Thoracic aorta (tissue), 2 donors: ENCODE data around the gene TOMM40. TPM values are rescaled to one million over a fixed set of nuclear protein-coding genes. Genes with fewer than 3 reads are reported as not detected.

Experiments
- ATAC-seq: fragments of 150-250 bp; one replicate; pipeline ENCODE4 v1.8.0; 2017; ENCODE audit warnings: low read depth; ENCODE audit not compliant: insufficient number of reproducible peaks, low FRiP score
- DNase-seq: peaks from one replicate; pipeline ENCODE4 v3.0.0-alpha.2; 2020; ENCODE audit warnings: low spot score
- H3K27ac ChIP-seq, 2 donors: fragments of 200-600 bp; sonication (generic); 1 replicate in 1 of 2; 2 replicates in 1 of 2; pipeline ENCODE4 v1.5.1; 2016; ENCODE audit warnings: mild to moderate bottlenecking in 2 of 2, moderate library complexity in 2 of 2
- H3K27me3 ChIP-seq: fragments of 200-600 bp; sonication (generic); replicated peaks from 2 replicates; pipeline ENCODE4 v1.6.0; 2016; ENCODE audit warnings: mild to moderate bottlenecking; ENCODE audit not compliant: insufficient read depth
- H3K36me3 ChIP-seq: fragments of 200-600 bp; sonication (generic); one replicate; pipeline ENCODE4 v1.5.1; 2016
- H3K4me1 ChIP-seq, 2 donors: fragments of 200-600 bp; sonication (generic); 1 replicate in 1 of 2; 2 replicates in 1 of 2; pipeline versions ENCODE4 v1.5.1 to v1.6.0; 2016; ENCODE audit warnings: low read depth in 2 of 2, mild to moderate bottlenecking in 1 of 2; ENCODE audit not compliant: control insufficient read depth in 1 of 2
- H3K4me3 ChIP-seq: fragments of 200-600 bp; sonication (generic); 2 replicates; pipeline ENCODE4 v1.5.1; 2016; ENCODE audit warnings: mild to moderate bottlenecking
- H3K9me3 ChIP-seq: fragments of 200-600 bp; sonication (generic); 2 replicates; pipeline ENCODE4 v1.5.1; 2016
- CTCF ChIP-seq: fragments of 200-600 bp; sonication (generic); IDR thresholded peaks from one replicate; pipeline ENCODE4 v1.5.1; 2019; ENCODE audit warnings: antibody characterized with exemption
- total RNA-seq, 2 donors: library from RNA; depleted of rRNA; stranded (reverse); fragments of >200 nt; gene quantifications; one replicate each; pipeline versions ENCODE4 v1.1.0 to v1.2.3, GENCODE V29; 2016

TOMM40 gene
- total RNA-seq, 2 donors from 2014 or later, result 24.9 to 48.5 TPM

- H3K4me3 ChIP-seq, result no peak overlapping the region
- no peaks in the 10 kb centered on the region for H3K27me3 ChIP-seq
- no peak for TF ChIP-seq CTCF
- H3K27ac ChIP-seq, result no peak overlapping the region
- no peak for ATAC-seq
- DNase-seq, result no peak
- no peaks in the 10 kb centered on the region for H3K36me3 ChIP-seq
- H3K9me3 ChIP-seq, result no peaks in the 10 kb centered on the region
- H3K4me1 ChIP-seq, result no peaks in the 10 kb centered on the region
Measured at GRCh38 chr19:44943801-44944249, 52.8 kb downstream of the TOMM40 start.

- no peak for TF ChIP-seq CTCF
- no peak for ATAC-seq
- Histone ChIP-seq H3K27ac (no peak overlapping the region), H3K4me1 (peaks cover 0 to 8% of the 10 kb centered on the region in 2 donors), H3K4me3 (no peak overlapping the region), H3K36me3 (peaks cover 3% of the 10 kb centered on the region), H3K27me3 (no peaks in the 10 kb centered on the region), H3K9me3 (no peaks in the 10 kb centered on the region)
- DNase-seq, result no peak
Measured at GRCh38 chr19:44947041-44947581, 56.1 kb downstream of the TOMM40 start.

GRCh38 chr19:44948237-44948636 lies 57.2 kb downstream of the TOMM40 start:
- ATAC-seq (no peak), DNase-seq (no peak)
- H3K27ac ChIP-seq, result no peak overlapping the region
- H3K4me3 ChIP-seq, result no peak overlapping the region
- peaks cover 0 to 9% of the 10 kb centered on the region in 2 donors for H3K4me1 ChIP-seq
- TF ChIP-seq CTCF, result no peak
- peaks cover 3% of the 10 kb centered on the region for H3K36me3 ChIP-seq
- no peaks in the 10 kb centered on the region for H3K27me3 ChIP-seq
- no peaks in the 10 kb centered on the region for H3K9me3 ChIP-seq

GRCh38 chr19:44948763-44949374 lies 57.8 kb downstream of the TOMM40 start:
- Histone ChIP-seq H3K27ac (no peak overlapping the region), H3K4me3 (no peak overlapping the region), H3K27me3 (no peaks in the 10 kb centered on the region), H3K9me3 (no peaks in the 10 kb centered on the region), H3K4me1 (peaks cover 0 to 15% of the 10 kb centered on the region in 2 donors), H3K36me3 (peaks cover 3% of the 10 kb centered on the region)
- no peak for ATAC-seq
- no peak for TF ChIP-seq CTCF
- DNase-seq, result no peak

GRCh38 chr19:44949550-44949949 lies 58.5 kb downstream of the TOMM40 start:
- ATAC-seq (no peak), DNase-seq (no peak)
- no peaks in the 10 kb centered on the region for H3K27me3 ChIP-seq
- TF ChIP-seq CTCF, result no peak
- H3K4me3 ChIP-seq, result no peak overlapping the region
- H3K27ac ChIP-seq, result no peak overlapping the region
- H3K9me3 ChIP-seq, result no peaks in the 10 kb centered on the region
- H3K4me1 ChIP-seq, result peaks cover 0 to 21% of the 10 kb centered on the region in 2 donors
- H3K36me3 ChIP-seq, result peaks cover 3% of the 10 kb centered on the region
